Heart left ventricle (tissue), 13 donors: ENCODE data around the gene MED27.

ENCODE experiments used
- POLR2A ChIP-seq, 2 donors: fragments of 450-650 bp; IDR thresholded peaks; one replicate each; pipeline ENCODE4 v1.6.1; 2017; ENCODE audit warnings: antibody characterized with exemption in 2 of 2, mild to moderate bottlenecking in 2 of 2, moderate library complexity in 2 of 2
- TF ChIP-seq, protein P1 (sequence below), 12 donors: fragments of 200-600 bp; sonication (generic) in 4 of 12; IDR thresholded peaks; one replicate each; pipeline versions ENCODE4 v1.5.0 to v1.8.0; 2018 to 2022; ENCODE audit warnings: antibody characterized with exemption in 12 of 12, mild to moderate bottlenecking in 5 of 12
- donor health status: ischemic (EF 13 %, LVEDD 7.1; RV severe dilation, severe dysfunction).
- donor health status: DM: no; HTN: yes; CAD: no.
- donor health status: DM: no; HTN: no; CAD: no.
- donor health status: ischemic (EF 25% LVEDD 6.9; RV normal size, moderate dysfunction).
- donor health status: ischemic (EF 25% LVEDD 5.7; RV mildly dilated, moderate dysfunction).
- donor health status: ischemic (EF 35%, LVEDD 5.7; RV mildly dilated, moderate dysfunction).
- donor health status: nonischemic (EF 11% LVEDD 7.7; RV severe dilation, severe dysfunction).
- donor health status: DM: yes; HTN: yes; CAD: no.
- donor health status: PGD.
- donor health status: ischemic (EF 29% LVEDD 5.4; RV normal size, mild dysfunction).
- donor health status: nonischemic (EF 23%, LVEDD 6.1; RV moderate dilation, normal function).

DNA sequence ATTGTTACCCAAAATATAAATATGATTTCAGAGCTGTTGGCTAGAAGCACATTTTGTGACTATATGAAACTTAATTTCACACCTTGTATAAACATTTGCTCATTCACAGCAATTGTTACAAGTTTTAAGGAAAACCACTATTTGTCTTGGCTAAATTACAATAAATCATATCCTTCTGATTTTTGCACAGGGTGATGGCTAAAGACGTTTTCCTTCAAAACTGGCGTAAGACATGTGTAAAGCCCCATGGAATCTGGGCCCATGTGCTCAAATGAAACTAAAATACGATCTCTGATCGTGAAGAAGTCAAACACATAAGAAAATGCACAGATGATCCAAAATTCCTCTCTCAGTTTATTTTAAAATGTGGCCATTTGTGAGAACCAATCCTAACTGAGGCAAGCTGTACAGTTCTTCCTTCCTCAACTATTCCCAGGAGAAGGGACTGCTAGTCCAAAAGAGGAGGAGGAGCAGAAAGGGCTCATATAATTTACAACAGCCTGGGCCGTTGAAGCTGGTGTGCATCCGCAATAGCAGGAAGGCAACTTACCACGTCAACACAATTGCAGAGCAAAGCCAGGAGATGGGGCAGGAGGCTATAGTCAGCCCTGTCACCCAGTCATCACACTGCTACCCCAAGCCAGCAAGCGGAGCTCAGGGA is 98.4 kb downstream of the MED27 start:
- TF ChIP-seq, protein P1, sequence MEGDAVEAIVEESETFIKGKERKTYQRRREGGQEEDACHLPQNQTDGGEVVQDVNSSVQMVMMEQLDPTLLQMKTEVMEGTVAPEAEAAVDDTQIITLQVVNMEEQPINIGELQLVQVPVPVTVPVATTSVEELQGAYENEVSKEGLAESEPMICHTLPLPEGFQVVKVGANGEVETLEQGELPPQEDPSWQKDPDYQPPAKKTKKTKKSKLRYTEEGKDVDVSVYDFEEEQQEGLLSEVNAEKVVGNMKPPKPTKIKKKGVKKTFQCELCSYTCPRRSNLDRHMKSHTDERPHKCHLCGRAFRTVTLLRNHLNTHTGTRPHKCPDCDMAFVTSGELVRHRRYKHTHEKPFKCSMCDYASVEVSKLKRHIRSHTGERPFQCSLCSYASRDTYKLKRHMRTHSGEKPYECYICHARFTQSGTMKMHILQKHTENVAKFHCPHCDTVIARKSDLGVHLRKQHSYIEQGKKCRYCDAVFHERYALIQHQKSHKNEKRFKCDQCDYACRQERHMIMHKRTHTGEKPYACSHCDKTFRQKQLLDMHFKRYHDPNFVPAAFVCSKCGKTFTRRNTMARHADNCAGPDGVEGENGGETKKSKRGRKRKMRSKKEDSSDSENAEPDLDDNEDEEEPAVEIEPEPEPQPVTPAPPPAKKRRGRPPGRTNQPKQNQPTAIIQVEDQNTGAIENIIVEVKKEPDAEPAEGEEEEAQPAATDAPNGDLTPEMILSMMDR (IDR thresholded peaks at IDR 0.05): peak in 1 of 12 donors; percentile 5
- no peak for TF ChIP-seq POLR2A (IDR thresholded peaks at IDR 0.05)
